Measurements from ENCODE around the gene POU2F2.
"Not testable (repeated sequence)": the region's sequence is repeated elsewhere in the genome, so short reads cannot be mapped to it uniquely, and the experiment has no call there.

The POU2F2 gene

GRCh38 chr19:42124386-42124901 lies 7.8 kb downstream of the POU2F2 start:
- no peak for DNase-seq

- DNase-seq: no peak
These were observed 8.5 kb downstream of the POU2F2 start for GRCh38 chr19:42123765-42124164.

GRCh38 chr19:42122691-42123607 lies 9.3 kb downstream of the POU2F2 start:
- peak; percentile 66 for DNase-seq

GRCh38 chr19:42121656-42122069 lies 10.6 kb downstream of the POU2F2 start:
- peak; percentile 76 for DNase-seq

- DNase-seq: no peak
These were observed 11.1 kb downstream of the POU2F2 start for GRCh38 chr19:42121036-42121621.

GRCh38 chr19:42120276-42120980 lies 11.8 kb downstream of the POU2F2 start:
- DNase-seq: no peak

GRCh38 chr19:42117076-42117475 lies 15.2 kb downstream of the POU2F2 start:
- no peak for DNase-seq

- no peak for DNase-seq
These were observed 15.8 kb downstream of the POU2F2 start for GRCh38 chr19:42116308-42117075.

GRCh38 chr19:42115705-42116104 lies 16.5 kb downstream of the POU2F2 start:
- DNase-seq: no peak

GRCh38 chr19:42115219-42115618 lies 17.0 kb downstream of the POU2F2 start:
- DNase-seq: no peak

- DNase-seq: no peak
These were observed 17.8 kb downstream of the POU2F2 start for GRCh38 chr19:42114412-42114811.

GRCh38 chr19:42113641-42114348 lies 18.5 kb downstream of the POU2F2 start:
- no peak for DNase-seq

- DNase-seq: no peak
These were observed 20.4 kb downstream of the POU2F2 start for GRCh38 chr19:42111811-42112210.

- DNase-seq: no peak
These were observed 20.9 kb downstream of the POU2F2 start for GRCh38 chr19:42111384-42111783.

- DNase-seq: no peak
These were observed 21.6 kb downstream of the POU2F2 start for GRCh38 chr19:42110658-42111057.

- DNase-seq: no peak
These were observed 22.4 kb downstream of the POU2F2 start for GRCh38 chr19:42109896-42110295.

- peak; percentile 88 for DNase-seq
These were observed 23.5 kb downstream of the POU2F2 start for GRCh38 chr19:42108527-42109389.

GRCh38 chr19:42105368-42105767 lies 26.9 kb downstream of the POU2F2 start:
- no peak for DNase-seq

GRCh38 chr19:42102877-42103276 lies 29.4 kb downstream of the POU2F2 start:
- no peak for DNase-seq

GRCh38 chr19:42100241-42100640 lies 32.0 kb downstream of the POU2F2 start:
- not testable (repeated sequence) for DNase-seq

Data from activated T-cell treated with anti-CD3 and anti-CD28 coated beads, Interleukin-2, amount 50 U/mL, for 1 hour (primary cell).